H1 (cell line): ENCODE measurements around the gene CYB5R2. TPM values are rescaled to one million over a fixed set of nuclear protein-coding genes. Genes with fewer than 3 reads are reported as not detected.
A peak's percentile ranks its signal among the peaks of the same experiment; 100 is the strongest.

Source experiments
- CTCF ChIA-PET: fragments of 300-600 bp; sonication (Branson Sonifier 250); formaldehyde crosslinking; loops from one replicate; lab custom pipeline; 2021; ENCODE audit not compliant: partially characterized antibody; lab: Charles Lee
- POLR2A ChIA-PET: fragments of 300-600 bp; sonication (Branson Sonifier 250); formaldehyde crosslinking; loops from one replicate; lab custom pipeline; 2021; ENCODE audit warnings: inconsistent platforms; ENCODE audit not compliant: partially characterized antibody; lab: Charles Lee
- DNase-seq, 2 experiments: peaks; one replicate each; pipeline versions ENCODE4 v3.0.0 to v3.0.0-alpha.2; 2010 to 2022; ENCODE audit warnings: low spot score in 2 of 2, low read depth in 1 of 2, mixed read lengths in 1 of 2
- FAIRE-seq: peaks from 2 replicates; lab custom pipeline; 2011; peaks lifted over from hg19 to GRCh38; lab: Jason Lieb, UNC
- H2AFZ ChIP-seq: 2 replicates; pipeline ENCODE4 v1.8.1; 2012; ENCODE audit warnings: low read length, inconsistent platforms
- H2AK5ac ChIP-seq: 2 replicates; pipeline ENCODE4 v1.6.1; 2013; ENCODE audit warnings: low read depth, low read length
- H2BK120ac ChIP-seq: replicated peaks from 2 replicates; pipeline ENCODE3; 2013; ENCODE audit warnings: low read depth, low read length, inconsistent platforms
- H2BK12ac ChIP-seq: 2 replicates; pipeline ENCODE4 v1.6.1; 2013; ENCODE audit warnings: low read depth, low read length
- H2BK15ac ChIP-seq: 2 replicates; pipeline ENCODE4 v1.6.1; 2013; ENCODE audit warnings: low read length
- H2BK20ac ChIP-seq: 2 replicates; pipeline ENCODE4 v1.6.1; 2013; ENCODE audit warnings: low read length
- H2BK5ac ChIP-seq: 2 replicates; pipeline ENCODE4 v1.6.1; 2013; ENCODE audit warnings: low read depth, low read length
- H3K14ac ChIP-seq: 2 replicates; pipeline ENCODE4 v1.6.1; 2013; ENCODE audit warnings: inconsistent platforms; ENCODE audit not compliant: insufficient read length
- H3K18ac ChIP-seq: 2 replicates; pipeline ENCODE4 v1.6.1; 2013; ENCODE audit warnings: low read length; ENCODE audit errors: extremely low read depth
- H3K23ac ChIP-seq: 2 replicates; pipeline ENCODE4 v1.6.1; 2013; ENCODE audit warnings: inconsistent platforms; ENCODE audit not compliant: insufficient read length
- H3K23me2 ChIP-seq: 2 replicates; pipeline ENCODE4 v1.6.1; 2013; ENCODE audit warnings: low read depth, low read length
- H3K27ac ChIP-seq: 2 replicates; pipeline ENCODE4 v1.6.1; 2011; ENCODE audit warnings: low read depth, low read length, inconsistent platforms
- H3K27me3 ChIP-seq, 4 experiments: replicated peaks in 1 of 4; 1 replicate in 1 of 4; 2 replicates in 3 of 4; pipeline versions ENCODE4 v1.6.1 to v1.8.1; 2011 to 2013; ENCODE audit warnings: low read length in 3 of 4, mild to moderate bottlenecking in 3 of 4, inconsistent platforms in 2 of 4, mixed read lengths in 2 of 4, moderate library complexity in 1 of 4; ENCODE audit not compliant: control insufficient read depth in 3 of 4, insufficient read depth in 3 of 4; ENCODE audit errors: extremely low read depth in 1 of 4
- H3K36me3 ChIP-seq, 4 experiments: 2 replicates each; pipeline versions ENCODE4 v1.6.1 to v1.8.1; 2011 to 2013; ENCODE audit warnings: mild to moderate bottlenecking in 4 of 4, low read length in 3 of 4, moderate library complexity in 2 of 4, control low read depth in 1 of 4, inconsistent platforms in 1 of 4; ENCODE audit not compliant: insufficient read depth in 4 of 4, control insufficient read depth in 2 of 4
- H3K4ac ChIP-seq: replicated peaks from 2 replicates; pipeline ENCODE3; 2013; ENCODE audit warnings: low read length, low read depth, mixed read lengths, inconsistent platforms; ENCODE audit not compliant: insufficient read length
- H3K4me1 ChIP-seq, 4 experiments: replicated peaks in 1 of 4; 1 replicate in 1 of 4; 2 replicates in 3 of 4; pipeline versions ENCODE4 v1.6.1 to v1.8.1; 2011 to 2013; ENCODE audit warnings: low read length in 3 of 4, inconsistent platforms in 2 of 4, mixed read lengths in 1 of 4; ENCODE audit not compliant: insufficient read depth in 4 of 4, control insufficient read depth in 3 of 4
- H3K4me2 ChIP-seq, 2 experiments: 2 replicates each; pipeline versions ENCODE4 v1.6.1 to v1.8.1; 2011 to 2013; ENCODE audit warnings: low read depth in 2 of 2, low read length in 2 of 2, control low read depth in 1 of 2, inconsistent platforms in 1 of 2, mild to moderate bottlenecking in 1 of 2; ENCODE audit not compliant: insufficient read depth in 1 of 2
- H3K4me3 ChIP-seq, 4 experiments: fragments of 200-600, 300-600 bp in 1 of 4; sonication (generic), shearing (Covaris generic), sonication (Bioruptor Twin) in 1 of 4; 2 replicates each; pipeline versions ENCODE4 v1.5.1 to v1.8.1; 2011 to 2016; ENCODE audit warnings: low read length in 4 of 4, low read depth in 3 of 4, control low read depth in 2 of 4, inconsistent platforms in 2 of 4, mild to moderate bottlenecking in 2 of 4, mixed read lengths in 1 of 4, moderate library complexity in 1 of 4; ENCODE audit not compliant: insufficient read depth in 2 of 4; ENCODE audit errors: extremely low read depth in 1 of 4
- H3K56ac ChIP-seq: replicated peaks from 2 replicates; pipeline ENCODE3; 2013; ENCODE audit warnings: low read depth, mild to moderate bottlenecking, mixed read lengths, low read length, inconsistent platforms; ENCODE audit not compliant: insufficient read length
- H3K79me1 ChIP-seq: 2 replicates; pipeline ENCODE4 v1.6.1; 2013; ENCODE audit warnings: low read depth, low read length, control low read depth
- H3K79me2 ChIP-seq, 2 experiments: 2 replicates each; pipeline versions ENCODE4 v1.6.1 to v1.8.1; 2012 to 2013; ENCODE audit warnings: low read length in 2 of 2, mild to moderate bottlenecking in 2 of 2, inconsistent platforms in 1 of 2; ENCODE audit not compliant: insufficient read depth in 2 of 2, control insufficient read depth in 1 of 2
- H3K9ac ChIP-seq, 4 experiments: replicated peaks in 1 of 4; 1 replicate in 1 of 4; 2 replicates in 3 of 4; pipeline versions ENCODE4 v1.6.1 to v1.8.1; 2011 to 2013; ENCODE audit warnings: low read depth in 3 of 4, low read length in 3 of 4, control low read depth in 2 of 4, mild to moderate bottlenecking in 2 of 4, moderate library complexity in 2 of 4, inconsistent platforms in 1 of 4; ENCODE audit errors: extremely low read depth in 1 of 4
- H3K9me3 ChIP-seq, 2 experiments: 2 replicates each; pipeline versions ENCODE4 v1.6.1 to v1.8.1; 2012 to 2013; ENCODE audit warnings: mild to moderate bottlenecking in 2 of 2, moderate library complexity in 2 of 2, control low read depth in 1 of 2, inconsistent platforms in 1 of 2, low read depth in 1 of 2, low read length in 1 of 2, mixed read lengths in 1 of 2; ENCODE audit not compliant: insufficient read depth in 2 of 2
- H4K20me1 ChIP-seq, 2 experiments: replicated peaks in 1 of 2; 2 replicates each; pipeline versions ENCODE3 to v1.8.1; 2011 to 2013; ENCODE audit warnings: inconsistent platforms in 2 of 2, low read length in 2 of 2, mild to moderate bottlenecking in 1 of 2; ENCODE audit not compliant: insufficient read depth in 2 of 2, control insufficient read depth in 1 of 2
- H4K5ac ChIP-seq: 2 replicates; pipeline ENCODE4 v1.6.1; 2013; ENCODE audit warnings: low read length, low read depth, mixed read lengths, inconsistent platforms; ENCODE audit not compliant: insufficient read length
- H4K8ac ChIP-seq: 2 replicates; pipeline ENCODE4 v1.8.0; 2013; ENCODE audit warnings: mild to moderate bottlenecking, moderate library complexity, low read length, inconsistent platforms; ENCODE audit not compliant: insufficient read depth; ENCODE audit errors: extremely low read depth
- H4K91ac ChIP-seq: replicated peaks from 2 replicates; pipeline ENCODE3; 2013; ENCODE audit warnings: low read length, mixed read lengths, inconsistent platforms; ENCODE audit not compliant: insufficient read length
- CREB1 ChIP-seq: IDR thresholded peaks from 2 replicates; pipeline ENCODE4 v1.6.1; 2012; ENCODE audit warnings: inconsistent platforms
- CTCF ChIP-seq, 3 experiments: IDR thresholded peaks; 1 replicate in 2 of 3; 2 replicates in 1 of 3; pipeline versions ENCODE4 v1.5.1 to v1.6.1; 2011; ENCODE audit warnings: low read length in 3 of 3, mild to moderate bottlenecking in 3 of 3, inconsistent platforms in 2 of 3, low read depth in 1 of 3, moderate library complexity in 1 of 3; ENCODE audit not compliant: insufficient read depth in 1 of 3; ENCODE audit errors: control extremely low read depth in 1 of 3
- RAD21 ChIP-seq, 2 experiments: IDR thresholded peaks in 1 of 2; conservative IDR thresholded peaks in 1 of 2; 2 replicates each; pipeline ENCODE4 v1.6.1; 2011; ENCODE audit warnings: low read depth in 2 of 2, low read length in 2 of 2, improper control_type of control experiment in 1 of 2, inconsistent platforms in 1 of 2, mild to moderate bottlenecking in 1 of 2, moderate library complexity in 1 of 2
- TEAD4 ChIP-seq: IDR thresholded peaks from 2 replicates; pipeline ENCODE4 v1.6.1; 2012; ENCODE audit warnings: low read depth, low read length, inconsistent platforms, mixed read lengths
- WGBS, 2 experiments: shearing (Covaris generic) in 1 of 2; methylation state at CpG; one replicate each; pipeline versions ENCODE4 v1.1.6 to v1.1.7; 2013 to 2015; ENCODE audit warnings: low lambda C conversion rate in 2 of 2, mixed read lengths in 2 of 2, inconsistent platforms in 1 of 2, low coverage in 1 of 2, missing lambda C conversion rate in 1 of 2; ENCODE audit not compliant: insufficient replicate concordance in 2 of 2, insufficient coverage in 1 of 2, insufficient read length in 1 of 2; ENCODE audit errors: extremely low coverage in 1 of 2, missing lambda C conversion rate in 1 of 2; 5-methylcytosine and 5-hydroxymethylcytosine counted together
- polyA plus RNA-seq, 7 experiments: library from polyadenylated mRNA; depleted of rRNA in 3 of 7; stranded (reverse) in 5 of 7; unstranded in 2 of 7; fragments of >200 nt in 5 of 7; fragments of 200-250 nt in 2 of 7; gene quantifications; 1 replicate in 5 of 7; 2 replicates in 1 of 7; 4 replicates in 1 of 7; pipeline versions ENCODE4 v1.2.1 to v1.2.3, GENCODE V29; 2011 to 2013; ENCODE audit warnings: missing spikeins in 2 of 7, mixed read lengths in 2 of 7
- total RNA-seq: library from RNA; stranded (reverse); fragmentation: NEBNext Ultra II Directional; extraction: Animal tissue kit (Norgen Biotek cat#: 25700); gene quantifications from 2 replicates; pipeline ENCODE4 v1.2.1, GENCODE V29; 2021

Gene CYB5R2
- total and polyA plus RNA-seq, 2 of the 8 experiments (the other 6 are each of a cell fraction or from before 2014, with no cell fraction given), result 53.0 to 55.9 TPM

- H2BK5ac ChIP-seq, result 0 out of 2 replicates have a peak overlapping the region, but pooled peaks have one; percentile 13
- no peaks in the 10 kb centered on the region for H3K79me2 ChIP-seq
- CTCF ChIA-PET, result interaction anchor here (0.6 to 5.7 kb wide), 57 partner anchors 9 to 569 kb away, joined by 3 to 46 read pairs (median 5); no protein-coding TSS in a partner anchor
- H3K14ac ChIP-seq, result no peak overlapping the region
- no peak overlapping the region for H3K23ac ChIP-seq
- no peak overlapping the region for H4K8ac ChIP-seq
- no peak overlapping the region for H2AK5ac ChIP-seq
- no peak overlapping the region for H2BK12ac ChIP-seq
- H4K91ac ChIP-seq, result no peak overlapping the region
- no peak overlapping the region for H3K56ac ChIP-seq
- no peak overlapping the region for H3K4ac ChIP-seq
- no peak for FAIRE-seq
- no peak overlapping the region for H4K5ac ChIP-seq
- H3K23me2 ChIP-seq, result no peaks in the 10 kb centered on the region
- H3K27ac ChIP-seq, result no peak overlapping the region
- H2BK20ac ChIP-seq, result no peak overlapping the region
- peak; percentile 80 to 92 (median 87) for TF ChIP-seq CTCF (IDR thresholded peaks at IDR 0.05; ENCODE audit: control extremely low read depth in 1 of 3, insufficient read depth in 1 of 3, low read depth in 1 of 3, low read length in 3 of 3)
- no peak for TF ChIP-seq TEAD4
- peak; percentile 84 to 88 for TF ChIP-seq RAD21 (IDR thresholded peaks at IDR 0.05 in 1 of 2, conservative IDR thresholded peaks at IDR 0.05 in 1 of 2; ENCODE audit: low read depth in 2 of 2, low read length in 2 of 2)
- TF ChIP-seq CREB1, result 0 out of 2 replicates have a peak, but pooled peaks have one; percentile 27
- TF ChIP-seq, all 59 proteins: peak for 3
- Histone ChIP-seq H3K4me1 (no peaks in the 10 kb centered on the region), H3K27me3 (no peaks in the 10 kb centered on the region), H3K4me2 (no peak overlapping the region), H4K20me1 (no peaks in the 10 kb centered on the region), H3K18ac (no peak overlapping the region), H3K36me3 (peaks cover 21 to 44% (median 39%) of the 10 kb centered on the region in 4 experiments; a peak in 7 of 8 replicates), H2AFZ (no peak overlapping the region), H2BK120ac (no peak overlapping the region), H3K9ac (no peak overlapping the region), H3K79me1 (no peaks in the 10 kb centered on the region), H3K9me3 (peaks cover 6 to 28% of the 10 kb centered on the region in 2 experiments), H3K4me3 (no peak overlapping the region), H2BK15ac (no peak overlapping the region)
- POLR2A ChIA-PET, result interaction anchor here (0.5 to 1.6 kb wide), 5 partner anchors 8 to 94 kb away, joined by 3 to 5 read pairs (median 3); partner anchors contain the start of gene CYB5R2
- WGBS, 2 experiments, result 76% methylated on average over 20 of the region's 20 CpGs; no CpG with 5 or more reads in 1 of the 2 experiments
- DNase-seq, result peak in 1 of 2 experiments; percentile 90
These were observed 7.6 kb downstream of the CYB5R2 start for GRCh38 chr11:7665473-7666291.
